Effector memory CD8-positive, alpha-beta T cell (primary cell): ENCODE measurements around the gene MRS2.
"Not testable (repeated sequence)": the region's sequence is repeated elsewhere in the genome, so short reads cannot be mapped to it uniquely, and the experiment has no call there.

ENCODE experiments used
- ATAC-seq: fragments of 150-1000 bp; cut with Tn5 transposase; replicated peaks from 2 replicates; pipeline ENCODE4 v1.10.0; 2021; ENCODE audit warnings: mild to moderate bottlenecking, moderate library complexity
- DNase-seq, 3 experiments: peaks; one replicate each; pipeline ENCODE4 v3.0.0; 2021
- H3K27ac Mint-ChIP-seq, 2 donors: one replicate each; pipeline ENCODE4 v1.8.0; 2022; ENCODE audit warnings: mild to moderate bottlenecking in 2 of 2, mixed read lengths in 2 of 2, moderate library complexity in 2 of 2
- H3K27me3 Mint-ChIP-seq, 2 donors: one replicate each; pipeline ENCODE4 v1.8.0; 2022; ENCODE audit warnings: mixed read lengths in 2 of 2
- H3K36me3 Mint-ChIP-seq: one replicate; pipeline ENCODE4 v1.8.0; 2022; ENCODE audit warnings: mild to moderate bottlenecking, moderate library complexity, mixed read lengths; ENCODE audit not compliant: insufficient read depth
- H3K4me1 Mint-ChIP-seq, 2 donors: one replicate each; pipeline ENCODE4 v1.8.0; 2022; ENCODE audit warnings: low read depth in 2 of 2, mixed read lengths in 2 of 2
- H3K4me3 Mint-ChIP-seq, 2 donors: one replicate each; pipeline ENCODE4 v1.8.0; 2022; ENCODE audit warnings: mild to moderate bottlenecking in 2 of 2, mixed read lengths in 2 of 2, moderate library complexity in 2 of 2
- H3K9me3 Mint-ChIP-seq, 2 donors: one replicate each; pipeline ENCODE4 v1.8.0; 2022; ENCODE audit warnings: mixed read lengths in 2 of 2
- total RNA-seq, 9 experiments: gene quantifications; one replicate each; lab custom pipeline; 2026; lab: John Stamatoyannopoulos, UW

MRS2 gene, protein sequence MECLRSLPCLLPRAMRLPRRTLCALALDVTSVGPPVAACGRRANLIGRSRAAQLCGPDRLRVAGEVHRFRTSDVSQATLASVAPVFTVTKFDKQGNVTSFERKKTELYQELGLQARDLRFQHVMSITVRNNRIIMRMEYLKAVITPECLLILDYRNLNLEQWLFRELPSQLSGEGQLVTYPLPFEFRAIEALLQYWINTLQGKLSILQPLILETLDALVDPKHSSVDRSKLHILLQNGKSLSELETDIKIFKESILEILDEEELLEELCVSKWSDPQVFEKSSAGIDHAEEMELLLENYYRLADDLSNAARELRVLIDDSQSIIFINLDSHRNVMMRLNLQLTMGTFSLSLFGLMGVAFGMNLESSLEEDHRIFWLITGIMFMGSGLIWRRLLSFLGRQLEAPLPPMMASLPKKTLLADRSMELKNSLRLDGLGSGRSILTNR
- 10.8 to 45.6 (median 33.4) reads per million in 9 experiments for total RNA-seq

DNA sequence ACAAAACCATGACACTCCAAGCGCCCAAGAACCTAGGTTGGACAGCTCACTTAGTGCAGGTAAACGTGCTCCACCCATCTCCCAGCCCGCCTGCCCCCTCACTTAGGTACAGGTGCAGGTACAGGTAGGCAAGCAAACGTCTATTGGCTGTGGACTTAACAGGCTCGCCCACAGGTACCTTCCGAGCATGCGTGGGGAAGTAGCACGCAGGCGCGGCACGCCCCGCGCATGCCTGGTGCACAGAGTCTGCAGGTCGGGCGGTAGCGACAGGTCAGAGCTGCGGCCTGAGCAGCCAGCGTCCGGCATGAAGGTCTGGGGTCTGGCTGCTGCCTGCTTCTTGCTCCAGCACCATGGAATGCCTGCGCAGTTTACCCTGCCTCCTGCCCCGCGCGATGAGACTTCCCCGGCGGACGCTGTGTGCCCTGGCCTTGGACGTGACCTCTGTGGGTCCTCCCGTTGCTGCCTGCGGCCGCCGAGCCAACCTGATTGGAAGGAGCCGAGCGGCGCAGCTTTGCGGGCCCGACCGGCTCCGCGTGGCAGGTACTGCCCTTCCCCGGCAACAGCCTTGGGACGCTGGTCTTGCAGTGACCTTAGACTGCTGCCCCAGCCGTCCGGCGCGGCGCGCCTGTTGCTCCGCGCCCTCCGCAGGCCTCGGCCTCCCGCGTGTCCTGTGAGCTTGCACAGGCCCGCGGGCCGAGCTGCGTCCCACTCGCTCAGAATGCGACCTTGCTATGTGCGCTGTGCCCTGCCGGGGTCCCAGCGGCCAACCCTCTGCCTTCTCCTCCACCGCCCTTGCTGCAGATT, at the start of gene MRS2:
Gene MRS2 (plus strand): TSS at position 240 of the 804 bp plus-strand sequence. CDS start 111 bp downstream, at position 351.
- Mint-ChIP-seq H3K36me3 (peaks cover 5% of the 10 kb centered on the region), H3K9me3 (no peaks in the 10 kb centered on the region)
- peak; percentile 53 to 62 (median 60) for DNase-seq

DNA sequence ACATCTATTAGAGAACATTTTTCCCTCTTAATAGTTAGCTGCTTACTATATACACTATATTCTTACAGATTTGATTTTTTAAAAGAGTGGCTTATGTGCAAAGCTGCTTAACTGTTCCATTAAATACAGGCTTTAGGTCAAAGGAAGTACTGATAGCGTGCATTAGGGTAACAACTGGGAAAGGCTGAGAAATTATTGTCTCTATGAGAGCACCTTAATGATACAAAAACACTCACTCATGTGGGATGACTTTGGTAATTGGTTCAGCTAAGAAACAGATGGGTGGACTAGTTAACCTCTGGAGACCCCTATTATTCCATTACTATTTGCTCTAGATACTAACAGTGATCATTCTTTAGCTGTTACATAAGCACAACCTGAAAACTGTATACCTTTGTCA, 48.9 kb upstream of the MRS2 start:
- Mint-ChIP-seq H3K36me3 (peaks cover 4% of the 10 kb centered on the region), H3K4me3 (no peak overlapping the region), H3K4me1 (peaks cover 8 to 10% of the 10 kb centered on the region in 2 donors), H3K9me3 (no peaks in the 10 kb centered on the region), H3K27ac (no peak overlapping the region), H3K27me3 (peaks cover 26 to 32% of the 10 kb centered on the region in 2 donors)
- DNase-seq, result no peak
- ATAC-seq, result no peak

More for the DNA sequence above, at the start of gene MRS2:
- H3K27ac Mint-ChIP-seq, result peak within 1 kb of the TSS; percentile 90 to 92
- peak within 1 kb of the TSS; percentile 96 to 97 for H3K4me3 Mint-ChIP-seq
- peak; percentile 88 for ATAC-seq
- peaks cover 12 to 28% of the 10 kb centered on the region in 2 donors for H3K4me1 Mint-ChIP-seq
- peaks cover 27 to 30% of the 10 kb centered on the region in 2 donors for H3K27me3 Mint-ChIP-seq

DNA sequence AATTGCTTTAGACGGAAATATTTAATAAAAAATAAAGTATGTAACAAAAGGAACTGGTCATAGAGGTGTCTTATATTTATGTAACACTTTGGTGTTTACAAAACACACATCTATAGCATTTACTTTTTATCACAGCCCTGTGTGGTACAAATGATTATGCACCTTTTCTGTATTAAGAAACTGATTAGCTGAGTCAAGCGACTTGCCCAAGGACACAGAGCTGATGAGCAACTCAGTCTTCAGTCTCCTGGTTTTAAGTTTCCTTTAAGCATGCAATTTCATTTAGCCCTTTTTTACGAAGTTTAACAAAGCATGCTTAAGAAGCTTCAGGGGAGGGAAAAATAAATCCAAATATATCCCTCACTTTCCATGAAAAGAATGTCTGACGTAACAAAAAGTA, 47.3 kb upstream of the MRS2 start:
- Mint-ChIP-seq H3K9me3 (no peaks in the 10 kb centered on the region), H3K4me1 (peaks cover 13 to 17% of the 10 kb centered on the region in 2 donors), H3K27ac (no peak overlapping the region), H3K27me3 (peaks cover 17 to 25% of the 10 kb centered on the region in 2 donors), H3K36me3 (peaks cover 4% of the 10 kb centered on the region), H3K4me3 (no peak overlapping the region)
- ATAC-seq, result no peak
- no peak for DNase-seq

DNA sequence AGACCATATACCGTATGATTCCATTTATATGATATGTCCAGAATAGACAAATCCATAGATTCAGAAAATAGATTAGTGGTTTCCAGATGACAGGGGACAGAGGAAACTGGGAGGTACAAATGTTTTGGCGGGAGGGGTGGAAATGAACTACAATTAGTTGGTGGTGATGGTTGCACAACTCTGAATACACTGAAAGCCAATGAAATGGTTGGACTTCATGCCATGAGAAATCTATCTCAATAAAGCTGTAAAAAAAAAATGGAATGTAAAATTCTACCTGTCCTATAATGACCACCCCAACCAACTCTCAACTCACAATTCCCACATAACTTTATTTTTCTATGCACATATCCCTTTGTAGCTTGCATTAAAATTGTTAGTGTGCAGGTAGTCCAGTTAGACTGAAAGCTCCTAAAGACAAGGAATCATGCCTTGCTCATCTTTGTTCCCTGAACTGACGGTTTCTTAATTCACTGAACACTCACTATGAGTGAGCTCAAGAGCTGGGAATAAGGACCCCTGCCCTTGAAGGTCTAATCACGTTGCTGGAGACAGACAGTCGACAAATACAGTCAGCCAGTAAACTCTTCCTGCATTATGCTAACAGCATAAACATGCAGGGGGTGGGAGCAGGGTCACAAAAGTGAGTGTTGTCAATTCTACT, 46.3 kb upstream of the MRS2 start:
- no peak for ATAC-seq
- Mint-ChIP-seq H3K4me1 (peaks cover 15 to 17% of the 10 kb centered on the region in 2 donors), H3K36me3 (peaks cover 4% of the 10 kb centered on the region), H3K27ac (no peak overlapping the region), H3K4me3 (no peak overlapping the region), H3K27me3 (peaks cover 7 to 26% of the 10 kb centered on the region in 2 donors), H3K9me3 (no peaks in the 10 kb centered on the region)
- DNase-seq, result no peak

DNA sequence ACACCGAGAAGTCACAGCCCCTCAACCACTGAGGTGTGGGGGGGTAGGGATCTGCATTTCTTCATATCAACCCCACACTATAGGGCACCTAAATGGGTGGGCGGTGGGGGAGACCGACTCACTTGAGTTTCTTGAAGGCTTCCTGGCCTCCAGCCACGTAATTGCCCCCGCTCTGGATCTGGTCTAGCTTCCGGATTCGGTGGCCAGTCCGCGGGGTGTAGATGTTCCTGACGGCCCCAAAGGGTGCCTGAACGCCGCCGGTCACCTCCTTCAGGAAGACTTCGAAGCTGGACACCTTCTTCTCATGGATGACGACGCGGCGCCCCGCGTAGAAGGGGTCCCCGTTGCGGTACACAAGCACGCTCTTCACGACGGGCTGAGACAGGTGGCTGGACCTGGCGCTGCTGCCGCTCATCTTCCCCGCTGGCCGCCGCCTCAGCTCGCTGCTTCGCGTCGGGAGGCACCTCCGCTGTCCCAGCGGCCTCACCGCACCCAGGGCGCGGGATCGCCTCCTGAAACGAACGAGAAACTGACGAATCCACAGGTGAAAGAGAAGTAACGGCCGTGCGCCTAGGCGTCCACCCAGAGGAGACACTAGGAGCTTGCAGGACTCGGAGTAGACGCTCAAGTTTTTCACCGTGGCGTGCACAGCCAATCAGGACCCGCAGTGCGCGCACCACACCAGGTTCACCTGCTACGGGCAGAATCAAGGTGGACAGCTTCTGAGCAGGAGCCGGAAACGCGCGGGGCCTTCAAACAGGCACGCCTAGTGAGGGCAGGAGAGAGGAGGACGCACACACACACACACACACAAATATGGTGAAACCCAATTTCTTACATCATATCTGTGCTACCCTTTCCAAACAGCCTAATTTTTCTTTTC, 45.2 kb upstream of the MRS2 start, which contains the start of gene DCDC2:
Gene DCDC2 (minus strand): TSS at position 724 of the 883 bp plus-strand sequence. CDS start 309 bp downstream, at position 415.
- H3K36me3 Mint-ChIP-seq, result peaks cover 4% of the 10 kb centered on the region
- peaks cover 8 to 26% of the 10 kb centered on the region in 2 donors for H3K27me3 Mint-ChIP-seq
- peaks cover 15 to 17% of the 10 kb centered on the region in 2 donors for H3K4me1 Mint-ChIP-seq
- peak within 1 kb of the TSS; percentile 70 to 79 for H3K4me3 Mint-ChIP-seq
- no peaks in the 10 kb centered on the region for H3K9me3 Mint-ChIP-seq
- ATAC-seq (peak; percentile 34), DNase-seq (peak; percentile 9 to 20 (median 15))
- peak within 1 kb of the TSS in 1 of 2 donors; percentile 58 for H3K27ac Mint-ChIP-seq

DNA sequence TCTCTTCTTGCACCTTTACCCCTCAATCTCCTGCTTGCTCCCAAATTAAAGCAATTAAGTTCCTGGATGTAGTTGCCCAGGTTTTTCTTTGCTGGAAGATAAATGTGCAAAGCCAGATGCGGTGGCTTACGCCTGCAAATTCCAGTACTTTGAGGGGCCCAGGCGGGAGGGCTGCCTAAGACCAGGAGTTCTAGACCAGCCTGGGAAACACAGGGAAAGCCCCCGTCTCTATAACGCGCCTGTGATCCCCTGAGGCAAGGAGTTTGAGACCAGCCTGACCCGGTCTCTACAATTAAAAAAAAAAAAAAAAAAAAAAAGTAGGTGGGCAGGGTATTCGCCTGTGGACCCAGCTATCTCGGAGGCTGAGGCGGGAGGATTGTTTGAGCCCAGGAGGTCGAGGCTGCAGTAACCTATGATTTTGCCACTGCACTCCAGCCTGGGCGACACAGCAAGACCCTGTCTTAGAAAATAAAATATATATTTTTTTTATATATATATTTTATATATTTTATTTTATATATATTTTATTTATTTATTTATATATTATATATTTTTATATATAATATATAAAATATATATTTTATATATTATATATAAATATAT, 44.4 kb upstream of the MRS2 start:
- H3K9me3 Mint-ChIP-seq, result no peaks in the 10 kb centered on the region
- ATAC-seq, result no peak
- peak overlapping the region; percentile 70 to 79 for H3K4me3 Mint-ChIP-seq
- DNase-seq, result no peak
- H3K4me1 Mint-ChIP-seq, result peaks cover 15 to 17% of the 10 kb centered on the region in 2 donors
- H3K36me3 Mint-ChIP-seq, result peaks cover 4% of the 10 kb centered on the region
- peaks cover 7 to 34% of the 10 kb centered on the region in 2 donors for H3K27me3 Mint-ChIP-seq
- H3K27ac Mint-ChIP-seq, result peak overlapping the region in 1 of 2 donors; percentile 58

DNA sequence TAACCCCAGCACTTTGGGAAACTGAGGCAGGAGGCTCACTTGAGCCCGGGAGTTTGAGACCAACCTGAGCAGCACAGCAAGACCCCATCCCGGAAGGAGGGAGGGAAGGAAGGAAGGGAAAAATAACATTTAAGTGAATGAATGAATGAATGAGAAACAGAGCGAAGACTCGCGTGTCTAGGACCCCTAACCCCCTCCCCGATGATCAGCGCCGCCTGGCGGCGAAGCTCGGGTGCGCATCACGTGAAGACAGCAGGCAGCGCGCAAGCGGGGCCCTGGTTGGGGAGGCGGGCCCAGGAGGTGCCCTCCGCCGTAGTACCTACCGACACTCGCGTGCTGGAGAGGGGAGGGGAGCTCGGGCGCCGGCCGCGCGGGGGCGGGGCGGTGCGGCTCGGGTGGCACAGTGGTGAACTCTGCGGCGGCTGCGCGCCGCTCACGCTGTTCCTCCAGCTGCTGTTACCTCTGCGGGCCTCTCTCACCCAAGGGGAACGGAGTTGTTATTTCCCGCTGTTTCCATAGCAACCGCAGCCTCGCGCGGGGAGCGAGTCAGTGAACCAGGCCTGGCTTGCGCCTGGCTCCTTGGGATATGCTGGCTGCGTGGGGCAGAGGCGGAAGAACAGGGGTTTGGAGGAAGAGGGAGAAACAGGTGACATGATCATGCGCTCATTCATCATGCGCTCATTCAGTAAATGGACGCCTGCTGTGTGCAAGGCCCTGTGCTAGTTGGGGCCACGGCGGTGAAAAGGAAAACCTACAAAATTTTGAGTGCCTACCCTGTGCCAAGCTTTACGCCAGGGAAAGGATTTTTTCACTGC, 42.9 kb upstream of the MRS2 start:
- Mint-ChIP-seq H3K27me3 (peaks cover 15 to 47% of the 10 kb centered on the region in 2 donors), H3K4me1 (peaks cover 15 to 17% of the 10 kb centered on the region in 2 donors), H3K36me3 (peaks cover 4% of the 10 kb centered on the region), H3K9me3 (no peaks in the 10 kb centered on the region), H3K4me3 (peak overlapping the region; percentile 67 to 74), H3K27ac (peak overlapping the region; percentile 47 to 64)
- ATAC-seq (peak; percentile 88), DNase-seq (peak; percentile 53 to 59 (median 58))

DNA sequence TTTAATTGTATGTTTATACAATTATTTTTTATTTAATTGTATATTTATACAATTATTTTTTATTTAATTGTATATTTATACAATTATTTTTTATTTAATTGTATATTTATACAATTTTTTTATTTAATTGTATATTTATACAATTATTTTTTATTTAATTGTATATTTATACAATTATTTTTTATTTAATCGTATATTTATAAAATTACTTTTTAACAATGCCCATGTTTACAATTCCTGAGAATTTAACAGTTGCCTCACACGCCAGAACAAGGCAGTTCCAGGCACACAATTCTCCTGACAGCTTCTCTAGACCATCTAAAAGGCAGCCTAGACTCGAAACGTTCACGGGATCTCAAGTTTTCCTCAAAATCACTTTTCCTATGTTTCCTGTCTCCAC, 40.4 kb upstream of the MRS2 start:
- ATAC-seq, H3K9me3 Mint-ChIP-seq, H3K36me3 Mint-ChIP-seq, H3K27ac Mint-ChIP-seq, DNase-seq, H3K4me3 Mint-ChIP-seq: not testable (repeated sequence)
- peaks cover 23 to 54% of the 10 kb centered on the region in 2 donors for H3K27me3 Mint-ChIP-seq
- peaks cover 15 to 17% of the 10 kb centered on the region in 2 donors for H3K4me1 Mint-ChIP-seq

DNA sequence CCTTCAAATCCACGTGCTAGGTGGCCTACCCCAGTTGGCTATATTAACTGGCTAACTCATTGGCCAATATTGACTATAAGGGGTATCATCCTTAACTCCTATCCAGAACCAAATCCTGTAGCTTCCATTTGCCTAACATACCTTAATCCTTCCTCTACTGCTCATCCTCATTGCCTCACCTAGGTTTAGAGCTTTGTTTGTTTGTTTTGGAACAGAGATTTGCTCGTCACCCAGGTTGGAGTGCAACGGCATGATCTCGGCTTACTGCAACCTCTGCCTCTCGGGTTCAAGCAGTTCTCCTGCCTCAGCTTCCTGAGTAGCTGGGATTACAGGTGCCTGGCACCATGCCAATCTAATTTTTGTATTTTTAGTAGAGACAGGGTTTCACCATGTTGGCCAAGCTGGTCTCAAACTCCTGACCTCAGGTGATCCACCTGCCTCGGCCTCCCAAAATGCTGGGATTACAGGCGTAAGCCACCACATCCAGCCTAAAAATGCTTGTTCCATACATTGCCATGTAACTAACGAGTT, 37.6 kb upstream of the MRS2 start:
- peaks cover 48 to 64% of the 10 kb centered on the region in 2 donors for H3K27me3 Mint-ChIP-seq
- not testable (repeated sequence) for DNase-seq, H3K36me3 Mint-ChIP-seq, H3K9me3 Mint-ChIP-seq, H3K27ac Mint-ChIP-seq, ATAC-seq, H3K4me1 Mint-ChIP-seq, H3K4me3 Mint-ChIP-seq

DNA sequence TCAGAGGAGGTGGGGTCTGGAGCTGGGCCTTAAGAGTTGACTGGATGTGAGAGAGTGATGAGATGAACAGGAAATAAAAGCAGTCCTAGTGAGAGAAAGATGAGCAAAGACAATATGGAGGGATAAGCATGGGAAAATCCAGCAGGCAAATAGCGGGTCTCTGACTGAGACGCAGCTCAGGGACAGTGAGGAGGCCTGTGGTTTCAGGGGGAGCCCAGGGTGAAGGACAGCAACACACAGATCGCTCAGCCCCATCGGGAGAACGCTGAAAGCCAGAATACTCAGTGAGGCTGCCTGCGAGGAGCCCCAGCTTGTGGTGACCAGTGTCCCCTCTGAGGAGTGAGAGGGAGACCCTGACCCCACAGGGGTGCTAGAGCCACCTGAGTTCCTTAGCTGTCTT, 28.1 kb upstream of the MRS2 start:
- DNase-seq (no peak), ATAC-seq (no peak)
- Mint-ChIP-seq H3K4me1 (no peaks in the 10 kb centered on the region), H3K9me3 (no peaks in the 10 kb centered on the region), H3K36me3 (no peaks in the 10 kb centered on the region), H3K27me3 (peaks cover 54 to 66% of the 10 kb centered on the region in 2 donors), H3K27ac (no peak overlapping the region), H3K4me3 (no peak overlapping the region)

DNA sequence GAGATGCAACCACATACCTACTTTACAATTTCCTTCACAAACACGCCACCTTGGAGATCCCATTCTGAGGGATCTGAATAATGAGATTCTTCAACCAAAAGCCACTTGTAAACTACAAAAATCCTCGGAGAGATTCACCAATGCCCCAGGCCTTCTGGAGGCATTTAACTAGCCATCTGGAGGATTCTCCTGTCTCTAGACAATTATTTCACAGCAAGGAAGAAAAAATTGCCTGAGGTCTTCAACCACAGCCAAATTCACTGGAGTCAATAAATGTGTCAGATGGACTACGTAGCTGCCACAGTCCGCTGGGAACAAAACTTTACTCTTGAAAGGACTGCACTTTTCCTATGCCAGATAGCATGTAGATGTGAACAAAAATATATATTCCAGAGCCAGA, 25.9 kb upstream of the MRS2 start:
- Mint-ChIP-seq H3K27me3 (peaks cover 53 to 58% of the 10 kb centered on the region in 2 donors), H3K36me3 (no peaks in the 10 kb centered on the region), H3K4me3 (no peak overlapping the region), H3K9me3 (no peaks in the 10 kb centered on the region), H3K27ac (no peak overlapping the region), H3K4me1 (no peaks in the 10 kb centered on the region)
- ATAC-seq (no peak), DNase-seq (no peak)
